Smooth muscle cell (in vitro differentiated cells): ENCODE measurements around the gene MTHFD1L. TPM values are rescaled to one million over a fixed set of nuclear protein-coding genes. Genes with fewer than 3 reads are reported as not detected.

ENCODE experiments used
- DNase-seq: peaks from one replicate; lab custom pipeline; 2025; ENCODE audit not compliant: unreplicated experiment; lab: John Stamatoyannopoulos, UW
- H2AFZ ChIP-seq: fragments of 200-600 bp; sonication (generic); 2 replicates; pipeline ENCODE4 v1.6.0; 2016; ENCODE audit warnings: antibody characterized with exemption, low read depth, mild to moderate bottlenecking
- H3F3A ChIP-seq: fragments of 200-600 bp; sonication (generic); 2 replicates; pipeline ENCODE4 v1.6.0; 2017; ENCODE audit warnings: antibody characterized with exemption, low read depth
- H3K27ac ChIP-seq: fragments of 200-600 bp; sonication (generic); 2 replicates; pipeline ENCODE4 v1.5.1; 2016; ENCODE audit warnings: low read depth, mild to moderate bottlenecking
- H3K27me3 ChIP-seq: fragments of 200-600 bp; sonication (generic); 2 replicates; pipeline ENCODE4 v1.6.1; 2016; ENCODE audit warnings: low read depth, mild to moderate bottlenecking
- H3K36me3 ChIP-seq: fragments of 200-600 bp; sonication (generic); 2 replicates; pipeline ENCODE4 v1.5.1; 2016; ENCODE audit warnings: low read depth
- H3K4me1 ChIP-seq: fragments of 200-600 bp; sonication (generic); 2 replicates; pipeline ENCODE4 v1.5.1; 2016; ENCODE audit warnings: low read depth
- H3K4me2 ChIP-seq: fragments of 200-600 bp; sonication (generic); 2 replicates; pipeline ENCODE4 v1.6.0; 2016; ENCODE audit warnings: mild to moderate bottlenecking
- H3K4me3 ChIP-seq: fragments of 200-600 bp; sonication (generic); 2 replicates; pipeline ENCODE4 v1.5.1; 2016; ENCODE audit warnings: mild to moderate bottlenecking
- H3K79me2 ChIP-seq: fragments of 200-600 bp; sonication (generic); 2 replicates; pipeline ENCODE4 v1.6.0; 2016; ENCODE audit warnings: low read depth, mild to moderate bottlenecking
- H3K9ac ChIP-seq: fragments of 200-600 bp; sonication (generic); 2 replicates; pipeline ENCODE4 v1.6.0; 2016; ENCODE audit warnings: low read depth
- H3K9me3 ChIP-seq: fragments of 200-600 bp; sonication (generic); replicated peaks from 2 replicates; pipeline ENCODE4 v1.5.1; 2016; ENCODE audit warnings: low read depth
- H4K20me1 ChIP-seq: fragments of 200-600 bp; sonication (generic); 2 replicates; pipeline ENCODE4 v1.6.0; 2016; ENCODE audit warnings: low read depth
- CTCF ChIP-seq: fragments of 200-600 bp; sonication (generic); IDR thresholded peaks from 2 replicates; pipeline ENCODE4 v1.5.1; 2017; ENCODE audit warnings: borderline replicate concordance, mild to moderate bottlenecking, antibody characterized with exemption; ENCODE audit not compliant: insufficient read depth, poor library complexity, severe bottlenecking
- WGBS: methylation state at CpG from one replicate; pipeline ENCODE4 v1.1.7; 2016; ENCODE audit warnings: low lambda C conversion rate; 5-methylcytosine and 5-hydroxymethylcytosine counted together
- polyA plus RNA-seq: library from polyadenylated mRNA; unstranded; fragments of >200 nt; fragmentation: Nextera tagmentation; extraction: Ambion mirVana; gene quantifications from 2 replicates; pipeline ENCODE4 v1.2.1, GENCODE V29; 2016
- total RNA-seq: library from RNA; depleted of rRNA; stranded (reverse); fragments of >200 nt; gene quantifications from 2 replicates; pipeline ENCODE4 v1.2.3, GENCODE V29; 2014

MTHFD1L gene
- total and polyA plus RNA-seq, 2 experiments from 2014 or later: 35.9 to 46.2 TPM

- H3K4me2 ChIP-seq: no peak overlapping the region
Observed at GRCh38 chr6:151096255-151096612, 230.7 kb downstream of the MTHFD1L start.

DNA sequence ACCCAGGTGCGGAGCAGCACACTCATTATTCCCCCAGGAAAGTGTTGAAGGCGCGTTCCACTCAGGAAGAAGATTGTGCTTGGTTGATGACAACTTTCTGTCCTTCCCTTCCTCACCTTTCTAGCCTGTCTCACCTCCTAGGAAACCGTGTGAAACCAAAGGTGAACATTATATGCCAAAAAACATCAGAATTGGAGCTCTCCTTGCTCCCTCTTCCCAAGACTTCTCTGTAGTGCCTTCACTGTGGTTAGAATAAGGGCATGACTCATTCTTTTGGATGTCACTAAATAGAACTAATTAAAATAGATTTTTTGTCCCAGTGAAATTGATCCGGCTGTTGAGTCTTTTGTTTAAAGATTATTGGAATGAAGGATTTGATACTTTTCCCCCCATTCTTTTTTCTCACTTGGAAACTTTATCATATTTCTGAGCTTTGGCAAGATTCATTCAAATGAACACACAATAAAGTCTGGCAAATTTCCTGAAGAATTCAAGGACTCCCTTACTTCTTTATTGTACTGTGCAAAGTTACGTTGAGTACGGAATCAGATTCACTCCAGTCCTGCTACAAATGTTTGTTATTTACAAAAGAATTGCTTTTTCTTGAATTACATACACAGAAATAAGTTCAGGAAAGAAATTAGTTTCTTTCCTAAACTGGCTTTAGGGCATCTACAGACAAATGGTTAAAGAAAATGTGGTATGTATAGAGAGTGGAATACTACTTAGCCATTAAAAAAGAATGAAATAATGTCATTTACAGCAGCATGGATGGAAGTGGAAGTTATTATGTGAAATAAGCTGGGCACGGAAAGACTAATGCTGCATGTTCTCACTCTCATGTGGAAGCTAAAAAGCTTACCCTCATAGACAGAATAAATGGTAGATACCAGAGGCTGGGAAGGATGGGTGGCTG is 231.4 kb downstream of the MTHFD1L start:
- Histone ChIP-seq H3K36me3 (peaks cover 12% of the 10 kb centered on the region), H3K9ac (no peak overlapping the region), H3K27ac (no peak overlapping the region), H3K79me2 (no peaks in the 10 kb centered on the region), H3K4me2 (no peak overlapping the region), H3K4me1 (no peaks in the 10 kb centered on the region), H3K4me3 (no peak overlapping the region), H2AFZ (no peak overlapping the region), H4K20me1 (peaks cover 20% of the 10 kb centered on the region), H3F3A (peaks cover 7% of the 10 kb centered on the region), H3K9me3 (no peaks in the 10 kb centered on the region), H3K27me3 (no peaks in the 10 kb centered on the region)
- no peak for DNase-seq
- TF ChIP-seq CTCF: no peak
- WGBS: 97% methylated on average over 8 of the region's 8 CpGs

More at GRCh38 chr6:151096255-151096612, 230.7 kb downstream of the MTHFD1L start:
- Histone ChIP-seq H3K36me3 (peaks cover 14% of the 10 kb centered on the region), H3K27ac (no peak overlapping the region), H3K27me3 (no peaks in the 10 kb centered on the region), H3K4me3 (no peak overlapping the region), H3K4me1 (no peaks in the 10 kb centered on the region), H3K79me2 (no peaks in the 10 kb centered on the region), H4K20me1 (peaks cover 23% of the 10 kb centered on the region), H3F3A (peaks cover 7% of the 10 kb centered on the region), H3K9ac (no peak overlapping the region), H3K9me3 (no peaks in the 10 kb centered on the region), H2AFZ (no peak overlapping the region)
- TF ChIP-seq CTCF: no peak
- 85% methylated on average over 4 of the region's 4 CpGs for WGBS
- no peak for DNase-seq

- no peak overlapping the region for H3K4me2 ChIP-seq
- H3K9ac ChIP-seq: no peak overlapping the region
- no peaks in the 10 kb centered on the region for H3K27me3 ChIP-seq
- H3F3A ChIP-seq: peaks cover 7% of the 10 kb centered on the region
- WGBS: 95% methylated on average over 4 of the region's 4 CpGs
- H3K9me3 ChIP-seq: no peaks in the 10 kb centered on the region
- no peak for TF ChIP-seq CTCF
- DNase-seq: no peak
- H3K4me3 ChIP-seq: no peak overlapping the region
- no peaks in the 10 kb centered on the region for H3K4me1 ChIP-seq
- H3K36me3 ChIP-seq: peaks cover 2% of the 10 kb centered on the region
- H4K20me1 ChIP-seq: peaks cover 10% of the 10 kb centered on the region
- no peak overlapping the region for H2AFZ ChIP-seq
- H3K79me2 ChIP-seq: no peaks in the 10 kb centered on the region
- H3K27ac ChIP-seq: no peak overlapping the region
Observed at GRCh38 chr6:151098166-151098565, 232.7 kb downstream of the MTHFD1L start.
